ENCODE results near the gene TUFM.

TUFM gene

GRCh38 chr16:28839004-28839639 lies 7.0 kb downstream of the TUFM start:
- no peak overlapping the region for H3K4me3 ChIP-seq (ENCODE audit: low read depth, low read length)
- in situ Hi-C loops (cut with HindIII; ENCODE audit: low sequenced_read_pairs), result no loop called here
- TF ChIP-seq CTCF (IDR thresholded peaks at IDR 0.05; ENCODE audit: low read depth, low read length), result no peak
- no peak for DNase-seq (ENCODE audit: low read depth, low spot score)

- TF ChIP-seq CTCF (IDR thresholded peaks at IDR 0.05; ENCODE audit: low read depth, low read length), result no peak
- H3K4me3 ChIP-seq (ENCODE audit: low read depth, low read length), result no peak overlapping the region
- no peak for DNase-seq (ENCODE audit: low read depth, low spot score)
- in situ Hi-C loops (cut with HindIII; ENCODE audit: low sequenced_read_pairs), result no loop called here
Observed at GRCh38 chr16:28838558-28838918, 7.6 kb downstream of the TUFM start.

- no peak for DNase-seq (ENCODE audit: low read depth, low spot score)
- TF ChIP-seq CTCF (IDR thresholded peaks at IDR 0.05; ENCODE audit: low read depth, low read length), result no peak
- in situ Hi-C loops (cut with HindIII; ENCODE audit: low sequenced_read_pairs), result no loop called here
- no peak overlapping the region for H3K4me3 ChIP-seq (ENCODE audit: low read depth, low read length)
Observed at GRCh38 chr16:28837672-28838557, 8.2 kb downstream of the TUFM start.

GRCh38 chr16:28836761-28837064 lies 9.4 kb downstream of the TUFM start:
- TF ChIP-seq CTCF (IDR thresholded peaks at IDR 0.05; ENCODE audit: low read depth, low read length), result no peak

GRCh38 chr16:28835864-28836760 lies 10.0 kb downstream of the TUFM start:
- no peak overlapping the region for H3K4me3 ChIP-seq (ENCODE audit: low read depth, low read length)

More at GRCh38 chr16:28836761-28837064, 9.4 kb downstream of the TUFM start:
- in situ Hi-C loops (cut with HindIII; ENCODE audit: low sequenced_read_pairs), result no loop called here
- DNase-seq (ENCODE audit: low read depth, low spot score), result no peak
- no peak overlapping the region for H3K4me3 ChIP-seq (ENCODE audit: low read depth, low read length)

More at GRCh38 chr16:28835864-28836760, 10.0 kb downstream of the TUFM start:
- no peak for DNase-seq (ENCODE audit: low read depth, low spot score)
- TF ChIP-seq CTCF (IDR thresholded peaks at IDR 0.05; ENCODE audit: low read depth, low read length), result no peak
- in situ Hi-C loops (cut with HindIII; ENCODE audit: low sequenced_read_pairs), result no loop called here

Data from astrocyte of the spinal cord (primary cell).